HG03354 (cell line): ENCODE measurements around the gene TMEM14C.
"Not testable (repeated sequence)": the region's sequence is repeated elsewhere in the genome, so short reads cannot be mapped to it uniquely, and the experiment has no call there.

Experiments
- ATAC-seq: cut with Tn5 transposase; IDR thresholded peaks from one replicate; pipeline ENCODE4 v1.9.1; 2021; ENCODE audit warnings: mild to moderate bottlenecking; ENCODE audit not compliant: unreplicated experiment, poor library complexity, severe bottlenecking

The TMEM14C gene

DNA sequence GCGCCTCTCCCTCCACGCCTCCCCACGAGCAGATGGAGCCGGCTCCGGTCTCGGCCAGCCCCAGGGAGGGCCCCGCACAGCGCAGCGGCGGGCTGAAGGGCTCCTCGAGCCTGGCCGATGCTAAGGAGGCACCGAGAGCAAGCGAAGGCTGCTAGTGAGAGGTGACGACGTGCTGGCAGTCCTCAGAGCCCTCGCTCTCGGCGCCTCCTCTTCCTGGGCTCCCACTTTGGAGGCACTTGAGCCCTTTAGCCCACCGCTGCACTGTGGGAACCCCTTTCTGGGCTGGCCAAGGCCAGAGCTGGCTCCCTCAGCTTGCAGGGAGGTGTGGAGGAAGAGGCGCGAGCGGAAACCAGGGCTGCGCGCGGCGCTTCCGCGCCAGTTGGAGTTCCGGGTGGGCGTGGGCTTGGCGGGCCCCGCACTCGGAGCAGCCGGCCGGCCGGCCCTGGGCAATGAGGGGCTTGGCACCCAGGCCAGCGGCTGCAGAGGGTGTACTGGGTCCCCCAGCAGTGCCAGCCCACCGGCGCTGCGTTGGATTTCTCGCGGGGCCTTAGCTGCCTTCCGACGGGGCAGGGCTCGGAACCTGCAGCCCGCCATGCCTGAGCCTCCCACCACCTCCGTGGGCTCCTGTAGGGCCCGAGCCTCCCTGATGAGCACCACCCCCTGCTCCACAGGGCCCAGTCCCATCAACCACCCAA, 2.5 kb upstream of the TMEM14C start:
- peak; percentile 29 for ATAC-seq

DNA sequence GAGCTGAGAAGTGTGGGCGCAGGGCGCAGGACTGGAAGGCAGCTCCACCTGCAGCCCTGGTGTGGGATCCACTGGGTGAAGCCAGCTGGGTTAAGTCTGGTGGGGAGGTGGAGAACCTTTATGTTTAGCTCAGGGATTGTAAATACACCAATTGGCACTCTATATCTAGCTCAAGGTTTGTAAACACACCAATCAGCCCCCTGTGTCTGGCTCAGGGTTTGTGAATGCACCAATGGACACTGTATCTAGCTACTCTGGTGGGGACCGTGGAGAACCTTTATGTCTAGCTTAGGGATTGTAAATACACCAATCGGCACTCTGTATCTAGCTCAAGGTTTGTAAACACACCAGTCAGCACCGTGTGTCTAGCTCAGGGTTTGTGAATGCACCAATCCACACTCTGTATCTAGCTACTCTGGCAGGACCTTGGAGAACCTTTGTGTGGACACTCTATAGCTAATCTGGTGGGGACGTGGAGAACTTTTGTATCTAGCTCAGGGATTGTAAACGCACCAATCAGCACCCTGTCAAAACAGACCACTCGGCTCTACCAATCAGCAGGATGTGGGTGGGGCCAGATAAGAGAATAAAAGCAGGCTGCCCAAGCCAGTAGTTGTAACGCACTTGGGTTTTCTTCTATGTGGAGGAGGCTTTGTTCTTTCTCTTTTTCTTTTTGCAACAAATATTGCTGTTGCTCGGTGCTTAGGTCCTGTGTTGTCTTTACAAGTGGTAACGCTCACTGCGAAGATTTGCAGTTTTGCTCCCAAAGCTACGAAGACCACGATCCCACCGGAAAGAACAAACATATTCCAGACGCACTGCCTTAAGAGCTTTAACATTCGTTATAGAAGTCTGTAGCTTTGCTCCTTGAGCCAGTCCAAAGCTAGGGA, 1.7 kb upstream of the TMEM14C start:
- ATAC-seq = not testable (repeated sequence)

DNA sequence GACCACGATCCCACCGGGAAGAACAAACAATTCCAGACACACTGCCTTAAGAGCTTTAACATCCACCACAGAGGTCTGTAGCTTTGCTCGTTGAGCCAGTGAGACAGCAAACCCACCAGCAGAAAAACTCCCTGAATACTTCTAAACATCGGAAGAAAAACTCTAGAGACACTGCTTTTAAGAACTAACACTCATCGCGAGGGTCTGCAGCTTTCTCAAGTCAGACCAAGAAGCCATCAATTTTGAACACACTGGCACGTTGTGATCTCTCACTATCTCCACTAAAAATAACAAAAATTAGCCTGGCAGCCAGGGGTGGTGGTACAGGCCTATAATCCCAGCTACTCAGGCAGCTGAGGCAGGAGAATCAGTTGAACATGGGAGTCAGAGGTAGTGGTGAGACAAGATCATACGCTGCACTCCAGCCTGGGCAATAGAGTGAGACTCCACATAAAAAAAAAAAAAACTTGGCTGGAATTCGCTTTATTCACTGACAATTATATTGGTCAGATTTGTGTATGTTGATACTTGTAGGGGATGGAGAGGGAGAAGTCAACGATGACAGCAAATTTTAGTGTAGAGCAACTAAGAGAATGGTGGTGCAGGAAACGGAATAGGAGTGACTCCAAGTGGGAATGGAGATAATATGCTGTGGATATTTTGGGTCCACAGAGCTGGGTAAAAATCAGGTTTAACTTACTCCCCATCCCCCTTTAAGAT, 860 bp upstream of the TMEM14C start:
- ATAC-seq = no peak

DNA sequence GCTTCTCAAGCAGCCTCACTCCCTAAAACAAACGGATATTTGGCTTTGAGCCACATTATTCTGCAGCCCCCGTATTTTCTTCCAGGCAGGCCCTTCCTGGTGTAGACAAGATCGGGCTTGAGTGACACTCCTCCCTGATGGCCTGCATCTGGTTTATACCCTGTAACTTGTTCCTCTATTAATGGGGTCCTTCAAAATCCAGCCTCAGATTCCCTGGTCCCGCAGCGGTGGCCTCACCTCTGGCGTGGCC, 375 bp upstream of the TMEM14C start:
- no peak for ATAC-seq

DNA sequence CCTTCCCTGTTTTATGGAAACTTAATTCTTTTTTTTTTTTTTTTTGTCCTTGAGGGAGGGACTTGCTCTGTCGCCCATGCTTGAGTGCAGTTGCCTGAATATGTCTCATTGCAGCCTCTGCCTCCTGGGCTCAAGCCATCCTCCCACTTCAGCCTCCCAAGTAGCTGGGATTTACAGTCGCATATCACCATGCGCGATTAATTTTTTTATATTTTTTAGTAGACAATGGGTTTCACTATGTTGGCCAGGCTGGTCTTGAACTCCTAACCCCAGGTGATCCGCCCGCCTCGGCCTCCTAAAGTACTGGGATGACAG, 654 bp downstream of the TMEM14C start:
- ATAC-seq = no peak

DNA sequence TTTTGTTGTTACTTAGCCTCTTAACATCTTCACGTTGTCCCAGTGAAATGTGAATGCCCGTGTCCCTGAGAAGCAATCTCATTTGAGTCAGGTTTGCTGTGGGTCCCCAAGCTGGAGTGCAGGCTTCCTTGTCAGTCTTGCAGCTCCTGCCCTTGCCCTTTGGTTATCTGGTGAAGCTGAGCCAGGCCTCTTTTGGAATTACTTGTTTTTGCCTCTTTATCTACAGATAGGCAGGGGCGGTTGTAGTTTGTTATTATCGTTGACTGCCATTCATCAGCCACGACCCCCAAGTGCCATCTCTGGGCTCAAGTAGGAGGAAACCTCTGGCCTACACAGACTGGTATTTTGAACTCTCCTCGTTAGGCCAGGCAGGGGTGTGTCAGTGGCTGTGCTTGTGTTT, 2.2 kb downstream of the TMEM14C start:
- no peak for ATAC-seq

DNA sequence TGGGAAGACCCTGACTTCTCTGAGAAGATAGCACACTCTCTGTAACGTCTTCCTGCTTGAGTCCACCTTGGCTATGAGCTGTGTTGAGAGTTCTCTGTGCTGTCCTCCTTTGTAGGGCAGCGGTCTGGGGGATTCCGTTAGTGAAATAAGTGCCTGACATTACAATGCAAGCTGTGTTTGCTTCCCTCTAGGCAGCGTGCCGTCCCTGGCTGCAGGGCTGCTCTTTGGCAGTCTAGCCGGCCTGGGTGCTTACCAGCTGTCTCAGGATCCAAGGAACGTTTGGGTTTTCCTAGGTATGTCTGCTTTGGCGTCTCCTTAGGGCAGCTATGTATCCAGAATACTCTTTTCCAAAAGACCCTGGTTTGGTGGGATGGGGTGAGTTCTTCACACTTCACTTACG, 2.8 kb downstream of the TMEM14C start:
- no peak for ATAC-seq

DNA sequence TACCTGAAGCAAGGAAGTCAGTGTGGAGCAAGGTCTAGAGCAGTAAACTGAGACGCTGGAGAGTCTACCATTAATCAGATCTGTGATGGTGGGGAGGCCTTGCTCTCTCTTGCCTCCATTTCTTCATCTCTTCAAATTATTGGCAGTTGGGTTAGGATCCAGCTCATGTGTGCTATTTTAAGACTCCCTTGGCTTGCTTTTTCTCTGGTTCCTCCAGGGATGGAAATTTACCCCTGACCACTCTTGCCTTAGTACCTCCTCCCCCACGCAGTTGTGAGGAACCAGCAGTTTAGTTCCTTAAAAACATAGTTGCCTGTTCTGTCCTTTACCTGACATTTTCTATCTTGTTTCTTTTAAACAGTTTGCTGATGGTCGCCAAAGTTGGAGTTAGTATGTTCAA, 7.4 kb downstream of the TMEM14C start:
- no peak for ATAC-seq

DNA sequence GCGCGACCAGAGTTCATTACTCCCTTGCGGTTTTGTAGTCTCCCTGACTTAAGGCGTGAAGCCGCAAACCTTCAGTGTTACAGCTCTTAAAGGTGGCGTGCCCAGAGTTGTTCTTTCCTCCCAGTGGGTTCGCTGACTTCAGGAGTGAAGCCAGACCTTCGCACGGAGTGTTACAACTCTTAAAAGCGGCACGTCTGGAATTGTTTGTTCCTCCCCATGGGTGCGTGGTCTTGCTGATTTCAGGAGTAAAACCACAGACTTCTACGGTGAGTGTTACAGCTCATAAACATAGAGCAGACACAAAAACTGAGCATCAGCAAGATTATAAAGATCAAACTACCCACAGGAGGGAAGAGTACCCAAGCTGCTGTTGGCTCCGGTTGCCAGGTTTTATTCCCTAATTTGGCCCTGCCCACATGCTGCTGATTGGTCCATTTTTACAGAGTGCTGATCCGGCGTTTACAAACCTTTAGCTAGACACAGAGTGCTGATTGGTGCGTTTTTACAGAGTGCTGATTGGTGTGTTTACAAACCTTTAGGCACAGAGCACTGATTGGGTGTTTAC, 10.4 kb downstream of the TMEM14C start:
- no peak for ATAC-seq

DNA sequence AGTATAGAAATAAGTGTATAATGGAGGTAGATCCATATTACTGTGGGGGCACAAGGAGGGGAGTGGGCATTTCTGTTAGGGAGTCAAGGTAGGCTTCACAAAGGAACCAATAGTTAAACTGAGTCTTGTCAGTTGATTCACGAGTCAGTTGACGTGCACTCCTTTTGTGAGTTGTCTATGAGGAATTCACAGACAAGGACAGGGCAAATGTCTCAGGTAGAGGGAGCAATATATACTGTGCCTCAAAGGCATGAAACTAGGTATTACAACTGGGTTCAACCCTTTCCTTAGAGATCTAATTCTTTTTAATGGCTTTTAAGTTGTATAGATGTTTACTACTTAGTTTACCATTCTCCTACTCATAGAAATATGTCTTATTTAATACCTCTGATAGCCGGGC, 11.0 kb downstream of the TMEM14C start:
- no peak for ATAC-seq

DNA sequence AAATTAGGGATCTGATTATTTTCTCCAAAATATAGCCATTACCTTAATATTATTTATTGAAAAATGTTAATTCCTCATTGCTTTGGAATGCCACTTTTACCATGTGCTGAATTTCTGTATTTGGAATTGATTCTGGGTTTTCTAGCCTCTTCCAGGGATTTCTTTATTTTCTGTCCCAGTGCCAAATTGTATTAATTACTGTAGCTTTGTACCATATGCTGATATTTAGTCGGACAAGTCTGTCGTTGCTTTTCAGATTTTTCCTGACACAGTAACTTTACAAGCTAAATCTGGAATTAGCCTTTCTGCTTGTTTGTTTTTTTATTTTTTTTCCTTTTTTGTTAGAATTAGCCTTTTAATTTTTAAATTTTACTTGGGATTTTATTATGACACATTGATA, 13.9 kb downstream of the TMEM14C start:
- ATAC-seq = no peak

DNA sequence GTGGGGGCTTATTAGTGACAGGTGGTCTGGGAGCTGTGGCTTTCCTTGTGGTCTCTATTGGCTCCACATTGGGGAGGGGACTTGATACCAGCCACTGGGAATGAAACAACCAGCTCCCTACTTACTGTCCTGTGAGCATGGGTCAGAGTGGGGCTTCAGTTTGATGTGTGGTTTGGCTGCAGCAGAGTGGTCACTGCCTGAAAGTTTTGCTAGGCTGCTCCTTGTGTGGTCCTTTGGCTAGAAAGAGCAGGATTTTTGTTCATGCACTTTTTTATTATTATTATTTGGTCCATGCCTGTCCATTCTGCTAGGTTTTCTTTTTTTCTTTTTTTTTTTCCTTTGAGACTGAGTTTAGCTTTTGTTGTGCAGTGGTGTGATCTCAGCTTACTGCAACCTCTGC, 17.2 kb downstream of the TMEM14C start:
- no peak for ATAC-seq

DNA sequence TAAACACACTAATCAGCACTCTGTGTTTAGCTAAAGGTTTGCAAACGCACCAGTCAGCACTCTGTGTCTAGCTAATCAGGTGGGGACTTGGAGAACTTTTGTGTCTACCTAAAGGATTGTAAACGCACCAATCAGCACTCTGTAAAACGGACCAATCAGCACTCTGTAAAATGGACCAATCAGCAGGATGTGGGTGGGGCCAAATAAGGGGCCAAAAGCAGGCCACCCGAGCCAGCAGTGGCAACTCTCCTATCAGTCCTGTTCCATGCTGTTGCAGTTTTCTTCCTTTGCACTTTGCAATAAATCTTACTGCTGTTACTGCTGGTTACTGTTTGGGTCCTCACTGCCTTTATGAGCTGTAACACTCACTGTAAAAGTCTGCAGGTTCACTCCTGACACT, 18.8 kb downstream of the TMEM14C start:
- ATAC-seq = not testable (repeated sequence)

DNA sequence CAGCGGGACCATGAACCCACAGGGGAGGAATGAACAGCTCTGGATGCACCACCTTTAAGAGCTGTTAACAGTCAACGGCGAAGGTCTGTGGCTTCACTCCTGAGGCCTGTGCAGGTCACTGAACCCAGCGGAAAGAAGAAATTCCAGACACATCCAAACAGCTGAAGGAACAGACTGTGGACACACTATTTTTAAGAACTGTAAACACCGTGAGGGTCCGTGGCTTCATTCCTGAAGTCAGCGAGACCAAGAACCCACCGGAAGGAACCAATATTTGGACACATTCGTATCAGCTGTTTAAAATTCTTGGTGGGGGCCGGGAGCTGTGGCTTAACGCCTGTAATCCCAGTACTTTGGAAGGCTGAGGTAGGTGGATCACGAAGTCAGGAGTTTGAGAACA, 19.4 kb downstream of the TMEM14C start:
- no peak for ATAC-seq

DNA sequence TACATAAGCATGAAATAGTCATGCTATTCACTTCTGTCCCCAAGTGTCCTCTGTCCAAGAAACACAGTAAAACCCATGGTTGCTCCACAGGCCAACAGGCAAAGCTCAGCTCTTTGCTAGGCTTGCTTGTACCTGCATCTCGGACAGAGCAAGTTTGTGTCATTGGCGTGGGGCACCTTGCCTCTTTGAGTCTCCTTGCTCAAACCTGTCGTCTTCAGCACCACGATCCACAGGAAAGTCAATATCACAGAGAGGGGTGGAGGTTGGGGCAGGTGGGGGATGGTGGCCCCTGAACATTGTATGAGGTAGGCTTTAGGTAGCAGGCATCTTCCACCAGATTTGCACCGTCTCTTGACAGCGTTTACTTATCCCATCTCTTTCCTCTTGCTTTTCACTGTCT, 20.6 kb downstream of the TMEM14C start:
- ATAC-seq = no peak

DNA sequence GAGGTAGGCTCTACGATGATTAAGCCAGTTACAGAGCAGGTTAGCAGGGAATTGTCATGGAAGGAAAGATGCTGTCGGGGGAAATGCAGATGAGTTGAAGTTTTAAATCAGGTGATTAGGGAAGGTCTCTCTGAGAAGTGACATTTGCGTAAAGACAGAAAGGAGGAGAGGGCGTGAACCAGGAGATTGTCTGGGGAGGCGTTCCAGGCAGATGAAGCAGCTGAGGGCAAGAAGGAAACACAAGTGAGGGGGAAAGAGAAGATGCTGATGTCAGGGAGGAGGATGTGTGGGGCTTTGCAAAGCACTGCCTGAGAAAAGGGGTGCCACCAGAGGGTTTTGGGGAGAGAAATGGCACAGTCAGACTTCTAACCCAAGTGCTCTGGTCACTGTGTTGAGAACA, 22.2 kb downstream of the TMEM14C start:
- no peak for ATAC-seq

DNA sequence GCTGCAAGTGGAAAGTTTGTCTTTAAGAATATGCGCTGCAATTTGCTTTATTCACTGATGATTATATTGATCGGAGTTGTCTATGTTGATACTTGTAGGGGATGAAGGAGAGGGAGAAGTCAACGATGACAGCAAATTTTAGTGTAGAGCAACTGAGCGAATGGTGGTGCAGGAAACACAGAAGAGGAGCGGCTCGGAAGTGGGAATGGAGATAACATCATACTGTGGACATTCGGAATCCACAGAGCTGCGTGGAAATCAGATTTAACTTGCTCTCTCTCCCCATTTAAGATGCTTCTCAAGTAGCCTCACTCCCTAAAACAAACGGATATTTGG, 24.0 kb downstream of the TMEM14C start:
- ATAC-seq = no peak

DNA sequence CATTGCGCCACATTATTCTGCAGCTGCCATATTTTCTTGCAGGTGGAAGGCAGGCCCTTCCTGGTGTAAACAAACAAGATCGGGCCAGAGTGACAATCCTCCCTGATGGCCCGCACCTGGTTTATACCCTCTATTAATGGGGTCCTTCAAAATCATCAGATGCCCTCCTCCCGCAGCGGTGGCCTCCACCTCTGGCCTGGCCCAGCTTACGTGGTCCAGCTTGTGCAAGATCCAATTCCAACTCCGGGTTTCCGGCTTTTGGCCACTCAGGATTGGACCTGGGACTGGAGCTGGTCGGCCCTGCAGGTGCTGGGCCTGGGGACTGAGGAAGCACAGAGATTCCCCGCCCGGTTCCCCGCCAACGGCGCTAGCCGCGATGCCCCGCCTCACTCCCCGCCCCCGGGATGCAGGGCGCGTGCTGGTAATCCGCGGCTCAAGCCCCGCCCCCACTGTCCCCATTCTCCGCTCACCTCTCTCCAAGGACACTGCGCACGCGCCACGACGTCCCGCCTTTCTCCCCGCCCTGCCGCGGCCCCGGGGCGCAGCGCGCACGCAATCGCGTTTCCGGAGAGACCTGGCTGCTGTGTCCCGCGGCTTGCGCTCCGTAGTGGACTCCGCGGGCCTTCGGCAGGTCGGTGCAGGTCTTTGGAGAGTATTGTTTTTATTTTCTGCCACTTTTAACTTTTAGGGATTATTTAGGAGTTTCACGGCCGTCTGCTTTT, 24.5 kb downstream of the TMEM14C start, which contains the start of gene TMEM14B:
Gene TMEM14B (plus strand): TSS at position 555 of the 722 bp plus-strand sequence. CDS start 1,441 bp downstream, outside the sequence.
- peak; percentile 97 for ATAC-seq

DNA sequence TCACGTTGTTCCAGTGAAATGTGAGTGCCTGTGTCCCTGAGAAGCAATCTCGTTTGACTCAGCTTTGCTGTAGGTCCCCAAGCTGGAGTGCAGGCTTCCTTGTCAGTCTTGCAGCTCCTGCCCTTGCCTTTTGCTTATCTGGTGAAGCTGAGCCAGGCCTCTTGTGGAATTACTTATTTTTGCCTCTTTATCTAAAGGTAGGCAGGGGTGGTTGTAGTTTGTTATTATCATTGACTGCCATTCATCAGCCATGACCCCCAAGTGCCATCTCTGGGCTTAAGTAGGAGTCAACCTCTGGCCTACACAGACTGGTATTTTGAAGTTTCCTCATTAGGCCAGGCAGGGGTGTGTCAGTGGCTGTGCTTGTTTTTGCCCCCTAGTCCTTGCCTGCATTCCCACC, 26.9 kb downstream of the TMEM14C start:
- ATAC-seq = no peak

DNA sequence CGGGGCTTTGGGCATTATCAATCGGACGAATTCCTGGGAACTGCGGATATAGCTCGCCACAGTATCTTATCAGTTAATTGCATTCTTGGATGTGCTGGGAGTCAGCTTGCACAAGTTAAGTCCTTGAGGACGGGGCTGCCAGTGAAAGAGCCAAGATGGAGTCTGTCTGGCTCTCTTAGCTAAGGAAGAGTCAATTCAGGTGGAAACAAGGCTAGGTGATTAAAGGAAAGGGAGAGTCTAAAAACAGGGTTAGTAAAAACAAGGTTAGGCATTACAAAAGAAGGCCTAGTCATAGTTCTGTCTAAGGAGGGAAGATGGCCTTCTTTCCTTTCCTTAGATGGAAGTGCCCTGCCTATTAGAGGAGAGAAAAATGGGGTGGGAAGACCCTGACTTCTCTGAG, 27.7 kb downstream of the TMEM14C start:
- ATAC-seq = not testable (repeated sequence)
